IPS-15b (cell line): ENCODE data around the gene ADAMTSL1.

Experiments used
- H3K27me3 ChIP-seq: one replicate; pipeline ENCODE4 v1.6.1; 2013; ENCODE audit warnings: low read length; ENCODE audit not compliant: control insufficient read depth, insufficient read depth
- H3K36me3 ChIP-seq: one replicate; pipeline ENCODE4 v1.6.1; 2013; ENCODE audit warnings: low read length; ENCODE audit not compliant: control insufficient read depth, insufficient read depth
- H3K4me1 ChIP-seq: one replicate; pipeline ENCODE4 v1.6.1; 2013; ENCODE audit warnings: mild to moderate bottlenecking, low read length; ENCODE audit not compliant: control insufficient read depth, insufficient read depth
- H3K4me3 ChIP-seq: one replicate; pipeline ENCODE4 v1.5.1; 2013; ENCODE audit warnings: low read depth, low read length
- H3K9ac ChIP-seq: one replicate; pipeline ENCODE4 v1.6.1; 2013; ENCODE audit warnings: low read depth, mild to moderate bottlenecking, low read length
- H3K9me3 ChIP-seq: one replicate; pipeline ENCODE4 v1.6.1; 2013; ENCODE audit warnings: mild to moderate bottlenecking, low read length; ENCODE audit not compliant: control insufficient read depth, insufficient read depth

The ADAMTSL1 gene

GRCh38 chr9:18887546-18887945, 413.6 kb downstream of the ADAMTSL1 start:
- Histone ChIP-seq H3K4me1 (no peaks in the 10 kb centered on the region), H3K36me3 (no peaks in the 10 kb centered on the region), H3K9ac (no peak overlapping the region), H3K4me3 (no peak overlapping the region), H3K27me3 (no peaks in the 10 kb centered on the region), H3K9me3 (no peaks in the 10 kb centered on the region)

GRCh38 chr9:18888290-18888689, 414.3 kb downstream of the ADAMTSL1 start:
- Histone ChIP-seq H3K27me3 (no peaks in the 10 kb centered on the region), H3K36me3 (no peaks in the 10 kb centered on the region), H3K4me1 (no peaks in the 10 kb centered on the region), H3K4me3 (no peak overlapping the region), H3K9ac (no peak overlapping the region), H3K9me3 (no peaks in the 10 kb centered on the region)

GRCh38 chr9:18889550-18889949, 415.6 kb downstream of the ADAMTSL1 start:
- Histone ChIP-seq H3K4me3 (no peak overlapping the region), H3K9ac (no peak overlapping the region), H3K4me1 (no peaks in the 10 kb centered on the region), H3K36me3 (no peaks in the 10 kb centered on the region), H3K9me3 (no peaks in the 10 kb centered on the region), H3K27me3 (no peaks in the 10 kb centered on the region)

DNA sequence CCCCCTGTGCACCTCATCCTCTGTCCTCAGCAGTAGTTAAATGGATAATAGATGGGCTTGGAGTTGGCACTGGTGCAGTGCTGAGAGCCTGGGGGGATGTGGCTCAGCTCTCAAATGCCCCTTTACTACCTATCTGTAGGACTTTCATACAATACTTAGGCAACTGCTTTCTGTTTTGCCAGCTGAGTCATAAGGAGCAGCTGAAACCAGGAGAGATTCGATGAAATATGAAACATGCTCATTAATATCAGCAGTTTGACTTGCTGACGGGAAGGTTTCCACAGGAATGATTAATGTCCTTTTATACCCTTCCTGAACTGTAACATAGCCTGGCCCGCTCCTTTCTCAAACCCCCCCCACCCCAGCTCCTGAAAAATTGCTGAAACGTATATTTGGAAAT, 416.4 kb downstream of the ADAMTSL1 start:
- no peaks in the 10 kb centered on the region for H3K27me3 ChIP-seq
- no peaks in the 10 kb centered on the region for H3K4me1 ChIP-seq
- no peak overlapping the region for H3K4me3 ChIP-seq
- no peak overlapping the region for H3K9ac ChIP-seq
- no peaks in the 10 kb centered on the region for H3K36me3 ChIP-seq
- H3K9me3 ChIP-seq = no peaks in the 10 kb centered on the region

DNA sequence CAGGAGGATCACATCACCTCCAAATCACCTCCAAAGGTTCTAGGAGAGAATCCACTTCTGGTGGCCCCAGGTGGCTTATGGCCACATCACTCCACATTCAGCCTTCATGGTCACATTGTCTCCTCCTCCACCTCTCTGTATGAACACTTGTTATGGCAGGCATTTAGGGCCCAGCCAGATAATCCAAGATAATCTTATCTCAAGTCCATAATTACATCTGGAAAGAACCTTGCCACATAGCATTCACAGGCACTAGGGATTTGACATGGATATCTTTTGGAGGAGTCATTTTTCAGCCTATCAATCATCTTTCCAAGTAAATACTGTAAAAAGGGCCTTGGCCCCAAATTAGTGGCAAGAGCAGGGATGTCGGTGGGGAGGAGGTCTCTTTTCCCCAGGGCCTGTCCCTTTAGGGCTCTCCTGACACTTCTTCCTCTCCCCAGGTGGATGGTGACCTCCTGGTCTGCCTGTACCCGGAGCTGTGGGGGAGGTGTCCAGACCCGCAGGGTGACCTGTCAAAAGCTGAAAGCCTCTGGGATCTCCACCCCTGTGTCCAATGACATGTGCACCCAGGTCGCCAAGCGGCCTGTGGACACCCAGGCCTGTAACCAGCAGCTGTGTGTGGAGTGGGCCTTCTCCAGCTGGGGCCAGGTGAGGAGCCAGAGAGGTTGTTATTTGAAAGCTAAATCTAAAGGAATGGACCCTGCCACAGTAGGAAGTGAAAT, 418.2 kb downstream of the ADAMTSL1 start:
- no peaks in the 10 kb centered on the region for H3K9me3 ChIP-seq
- H3K27me3 ChIP-seq = no peaks in the 10 kb centered on the region
- H3K36me3 ChIP-seq = no peaks in the 10 kb centered on the region
- no peak overlapping the region for H3K4me3 ChIP-seq
- H3K4me1 ChIP-seq = no peaks in the 10 kb centered on the region
- H3K9ac ChIP-seq = no peak overlapping the region

DNA sequence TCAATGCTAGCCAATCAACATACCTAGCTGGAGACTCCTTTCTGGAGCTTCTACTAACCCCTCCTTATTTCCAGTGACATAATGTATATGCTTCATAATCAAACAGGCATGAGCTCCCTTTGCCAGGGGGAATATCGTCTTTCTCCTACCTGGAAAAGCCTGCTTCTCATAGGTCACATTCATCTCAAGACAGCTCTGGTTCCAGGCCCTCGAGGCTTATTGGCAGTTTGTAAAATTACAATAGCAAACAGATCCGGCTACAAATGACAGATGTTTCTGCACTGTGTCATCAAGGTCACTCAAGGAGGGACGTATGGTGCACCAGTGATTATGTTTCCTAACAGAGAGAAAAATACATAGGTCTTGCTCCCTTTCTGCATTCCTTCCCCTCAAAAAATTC, 419.1 kb downstream of the ADAMTSL1 start:
- no peak overlapping the region for H3K9ac ChIP-seq
- H3K36me3 ChIP-seq = no peaks in the 10 kb centered on the region
- H3K4me3 ChIP-seq = no peak overlapping the region
- H3K27me3 ChIP-seq = no peaks in the 10 kb centered on the region
- no peaks in the 10 kb centered on the region for H3K4me1 ChIP-seq
- no peaks in the 10 kb centered on the region for H3K9me3 ChIP-seq

- H3K4me3 ChIP-seq = no peak overlapping the region
- no peaks in the 10 kb centered on the region for H3K4me1 ChIP-seq
- no peaks in the 10 kb centered on the region for H3K36me3 ChIP-seq
- no peaks in the 10 kb centered on the region for H3K9me3 ChIP-seq
- H3K9ac ChIP-seq = no peak overlapping the region
- H3K27me3 ChIP-seq = no peaks in the 10 kb centered on the region
Observed at GRCh38 chr9:18893491-18893890, 419.5 kb downstream of the ADAMTSL1 start.

- Histone ChIP-seq H3K9ac (no peak overlapping the region), H3K36me3 (no peaks in the 10 kb centered on the region), H3K4me3 (no peak overlapping the region), H3K9me3 (no peaks in the 10 kb centered on the region), H3K27me3 (no peaks in the 10 kb centered on the region), H3K4me1 (no peaks in the 10 kb centered on the region)
Observed at GRCh38 chr9:18896004-18896403, 422.1 kb downstream of the ADAMTSL1 start.

DNA sequence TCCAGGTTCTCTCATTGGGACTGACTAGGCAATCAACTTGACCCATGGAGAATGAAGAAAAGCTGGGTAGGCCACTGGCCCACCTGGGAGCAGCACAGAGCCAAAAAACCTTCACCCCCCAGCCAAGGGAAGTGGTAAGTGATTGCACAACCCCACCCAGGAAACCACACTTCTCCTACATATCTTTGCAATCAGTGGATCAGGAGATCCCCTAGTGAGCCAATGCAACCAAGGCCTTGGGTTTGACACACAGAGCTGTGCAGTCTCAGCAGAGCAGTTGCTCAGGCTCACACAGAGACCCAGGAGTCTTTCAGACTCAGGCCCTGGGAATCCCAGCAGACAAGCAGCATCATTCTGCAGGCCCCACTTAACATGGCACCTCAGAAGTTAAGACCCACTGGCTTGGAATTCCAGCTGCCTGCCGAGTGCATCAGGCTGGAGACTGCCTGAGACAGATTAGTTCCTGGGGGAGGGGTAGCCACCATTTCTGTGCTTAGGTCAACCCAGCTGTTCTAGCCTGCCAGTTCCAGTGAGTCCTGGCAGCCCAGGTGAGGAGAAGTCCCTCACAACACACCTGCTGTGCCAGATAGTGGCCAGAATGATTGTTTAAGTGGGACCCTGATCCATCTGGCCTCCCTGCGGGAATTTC, 422.7 kb downstream of the ADAMTSL1 start:
- Histone ChIP-seq H3K4me3 (no peak overlapping the region), H3K36me3 (no peaks in the 10 kb centered on the region), H3K9ac (no peak overlapping the region), H3K4me1 (no peaks in the 10 kb centered on the region), H3K27me3 (no peaks in the 10 kb centered on the region), H3K9me3 (no peaks in the 10 kb centered on the region)

DNA sequence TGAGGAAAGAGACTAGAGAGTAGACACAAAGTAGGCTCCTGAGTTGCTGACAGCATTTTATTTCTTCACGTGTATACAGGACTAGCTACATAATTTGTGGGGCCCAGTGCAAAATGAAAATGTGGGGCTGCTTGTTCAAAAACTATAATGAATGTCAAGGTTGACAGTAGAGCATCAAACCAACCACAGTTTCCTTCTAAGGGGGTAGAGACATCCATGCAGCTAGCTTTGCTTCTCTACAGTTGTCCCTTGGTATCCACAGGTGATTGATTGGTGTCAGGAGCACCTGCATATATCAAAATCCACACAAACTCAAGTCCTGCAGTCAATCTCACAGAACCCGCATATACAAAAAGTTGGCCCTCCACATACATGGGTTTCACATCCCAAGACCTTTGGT, 429.5 kb downstream of the ADAMTSL1 start:
- Histone ChIP-seq H3K9me3 (no peaks in the 10 kb centered on the region), H3K4me3 (no peak overlapping the region), H3K4me1 (no peaks in the 10 kb centered on the region), H3K9ac (no peak overlapping the region), H3K36me3 (no peaks in the 10 kb centered on the region), H3K27me3 (no peaks in the 10 kb centered on the region)

- H3K36me3 ChIP-seq = no peaks in the 10 kb centered on the region
- H3K4me1 ChIP-seq = no peaks in the 10 kb centered on the region
- H3K27me3 ChIP-seq = no peaks in the 10 kb centered on the region
- no peak overlapping the region for H3K9ac ChIP-seq
- no peaks in the 10 kb centered on the region for H3K9me3 ChIP-seq
- H3K4me3 ChIP-seq = no peak overlapping the region
Observed at GRCh38 chr9:18905028-18905882, 431.3 kb downstream of the ADAMTSL1 start.
